KG1 (cell line): ENCODE measurements around the gene PLK4.
"Not testable (repeated sequence)": the region's sequence is repeated elsewhere in the genome, so short reads cannot be mapped to it uniquely, and the experiment has no call there.

ENCODE experiments used
- DNase-seq: peaks from one replicate; lab custom pipeline; 2025; lab: John Stamatoyannopoulos, UW

The PLK4 gene

DNA sequence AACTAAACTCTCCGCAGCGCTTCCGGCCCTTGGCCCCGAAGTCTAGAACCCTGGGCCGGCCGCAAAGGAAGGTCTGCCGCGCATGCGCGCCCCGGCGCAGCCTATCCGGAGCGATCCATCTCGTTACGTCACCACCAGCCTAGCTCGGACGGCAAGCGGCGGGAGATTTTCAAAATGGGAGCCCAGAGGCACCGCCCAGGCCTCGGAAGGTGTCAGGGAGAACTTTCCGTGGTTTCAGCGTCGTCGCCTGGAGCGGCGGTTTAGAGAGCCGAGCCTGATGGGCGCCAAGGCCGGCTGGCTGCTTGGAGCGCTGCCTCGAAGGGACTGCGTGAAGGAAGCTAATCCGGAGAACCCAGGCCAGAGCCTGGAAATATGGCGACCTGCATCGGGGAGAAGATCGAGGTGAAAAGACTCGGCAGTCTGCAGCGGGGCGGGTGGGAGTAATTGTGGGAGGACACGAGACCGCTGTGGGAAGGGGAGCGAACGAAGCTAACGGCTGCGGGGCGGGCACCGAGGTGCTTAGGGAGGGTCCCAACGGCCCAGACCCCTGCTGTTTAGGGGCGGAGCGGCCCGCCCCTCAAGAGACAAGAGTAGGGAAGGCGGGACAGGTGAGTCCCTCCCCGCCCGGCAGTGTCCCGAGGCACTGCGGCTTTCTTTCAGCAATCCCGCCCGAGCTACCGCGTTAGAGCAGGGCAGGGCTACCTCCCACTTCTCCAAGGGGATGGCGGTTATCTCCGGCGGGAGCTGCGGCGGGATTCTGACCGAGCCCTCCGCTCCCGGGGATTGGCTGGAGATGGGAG, at the start of gene PLK4:
PLK4 (plus strand) TSS at position 131 of the 800 bp plus-strand sequence; CDS start at position 373, 242 bp downstream.
- DNase-seq: peak; percentile 95

DNA sequence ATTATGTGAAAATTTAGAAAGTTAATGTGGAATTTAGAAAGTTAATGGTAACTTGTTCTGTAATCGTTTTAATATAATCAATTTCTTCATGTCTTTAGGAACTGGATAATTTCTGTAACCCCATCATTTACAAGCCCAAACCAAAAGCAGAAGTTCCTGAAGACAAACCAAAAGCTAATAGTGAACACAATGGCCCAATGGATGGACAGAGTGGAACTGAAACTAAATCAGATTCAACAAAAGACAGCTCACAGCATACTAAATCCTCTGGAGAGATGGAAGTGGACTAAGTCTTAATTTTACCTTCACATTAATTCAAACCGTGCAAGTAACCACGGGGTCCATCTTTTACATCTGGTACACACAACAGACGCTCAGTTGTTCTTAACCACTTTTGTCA, 48.1 kb upstream of the PLK4 start:
- no peak for DNase-seq

DNA sequence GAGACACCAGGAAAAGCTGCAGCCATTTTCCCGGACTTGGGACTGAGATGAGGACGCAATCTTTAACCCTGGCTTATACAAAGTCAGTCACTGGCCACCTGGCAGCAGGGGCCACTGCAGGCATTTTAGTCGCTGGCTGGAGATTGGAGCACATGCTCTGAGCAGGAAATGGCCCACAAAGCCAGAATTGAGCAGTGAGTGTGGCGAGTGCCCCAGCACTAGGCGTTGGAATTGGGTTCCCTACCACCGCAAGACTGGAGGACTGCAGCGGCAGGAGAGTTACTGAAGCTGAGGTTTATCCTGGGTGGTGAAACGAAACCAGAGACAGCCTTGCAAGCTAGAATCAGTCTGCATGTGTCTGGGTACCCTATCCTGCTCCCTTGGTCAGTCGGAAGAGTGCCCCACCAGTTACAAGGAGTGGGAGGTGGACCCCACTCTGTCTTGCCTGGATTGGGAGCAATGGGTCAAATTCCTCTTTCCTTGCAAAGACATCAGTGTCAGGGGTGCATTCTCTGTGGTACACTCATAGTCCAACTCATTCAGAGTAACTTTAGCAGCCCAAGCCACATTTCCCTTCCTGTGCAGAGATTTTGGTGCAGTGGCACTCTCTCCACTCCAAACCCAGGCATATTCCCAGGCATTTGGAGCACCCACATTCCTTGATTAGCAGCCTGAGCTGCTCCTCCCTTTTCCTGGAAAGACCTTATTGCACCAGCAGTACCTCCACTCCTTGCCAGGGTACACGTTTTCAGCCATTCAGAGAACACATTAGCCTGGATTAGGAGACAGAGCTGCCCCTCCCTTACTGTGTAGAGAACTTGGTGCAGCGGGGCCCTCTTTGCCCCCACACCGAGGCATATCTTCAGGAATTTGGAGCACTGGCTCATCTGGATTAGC, 36.7 kb upstream of the PLK4 start:
- no peak for DNase-seq

DNA sequence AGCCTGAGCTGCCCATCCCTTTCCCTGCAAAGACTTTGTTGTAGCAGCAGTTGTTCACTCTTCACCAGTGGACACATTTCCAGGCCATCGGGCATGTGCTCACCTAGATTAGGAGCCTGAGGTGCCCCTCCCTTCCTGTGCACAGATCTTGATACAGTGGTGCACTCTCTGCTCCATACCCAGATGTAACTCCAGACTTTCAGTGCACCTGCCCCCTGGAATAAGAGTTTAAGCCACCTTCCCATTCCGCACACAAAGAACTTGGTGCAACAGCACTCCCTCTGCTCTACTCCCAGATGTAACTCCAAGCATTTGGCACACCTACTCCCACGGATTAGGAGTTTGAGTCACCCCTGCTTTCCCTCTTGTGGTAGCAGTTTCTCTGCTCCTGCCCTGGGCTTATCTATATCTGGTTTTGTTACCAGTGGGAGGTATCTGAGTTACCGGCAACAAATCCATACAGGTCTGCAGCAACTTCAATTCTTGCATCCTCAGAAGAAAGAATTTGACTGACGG, 36.0 kb upstream of the PLK4 start:
- DNase-seq: no peak

DNA sequence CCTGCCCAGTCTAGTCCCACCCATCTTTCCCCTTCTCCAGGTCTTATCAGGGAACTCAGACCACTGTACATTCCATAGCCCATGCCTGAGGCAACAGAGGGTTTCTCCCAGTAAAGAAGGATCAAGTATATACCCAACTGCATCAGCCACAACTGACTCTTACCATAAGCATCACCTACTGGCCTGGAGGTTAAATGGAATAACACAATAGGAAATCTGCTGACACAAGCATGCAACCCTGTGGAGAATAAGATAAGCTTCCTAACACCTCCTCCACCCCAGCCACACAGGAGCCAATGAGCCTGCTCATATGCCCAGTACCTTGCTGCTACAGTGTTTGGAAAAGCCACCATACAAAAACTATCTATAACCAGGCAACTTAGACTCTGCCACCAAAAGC, 34.6 kb upstream of the PLK4 start:
- DNase-seq: no peak

DNA sequence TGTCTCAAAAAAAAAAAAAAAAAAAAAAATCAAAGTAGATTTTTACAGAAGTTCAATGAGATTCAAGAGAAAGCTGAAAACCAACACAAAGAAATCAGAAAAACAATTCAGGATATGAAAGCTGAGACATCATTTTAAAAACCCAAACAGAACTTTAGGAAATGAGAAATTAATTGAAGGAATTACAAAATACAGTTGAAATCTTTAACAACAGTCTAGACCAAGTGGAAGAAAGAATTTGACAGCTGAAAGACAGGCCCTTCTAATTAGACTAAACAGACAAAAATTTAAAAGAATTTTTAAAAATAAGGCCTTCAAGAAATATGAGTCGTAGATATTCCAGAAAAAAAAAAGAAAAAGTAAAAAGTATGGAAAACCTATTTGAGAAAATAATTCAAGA, 33.9 kb upstream of the PLK4 start:
- DNase-seq: no peak

DNA sequence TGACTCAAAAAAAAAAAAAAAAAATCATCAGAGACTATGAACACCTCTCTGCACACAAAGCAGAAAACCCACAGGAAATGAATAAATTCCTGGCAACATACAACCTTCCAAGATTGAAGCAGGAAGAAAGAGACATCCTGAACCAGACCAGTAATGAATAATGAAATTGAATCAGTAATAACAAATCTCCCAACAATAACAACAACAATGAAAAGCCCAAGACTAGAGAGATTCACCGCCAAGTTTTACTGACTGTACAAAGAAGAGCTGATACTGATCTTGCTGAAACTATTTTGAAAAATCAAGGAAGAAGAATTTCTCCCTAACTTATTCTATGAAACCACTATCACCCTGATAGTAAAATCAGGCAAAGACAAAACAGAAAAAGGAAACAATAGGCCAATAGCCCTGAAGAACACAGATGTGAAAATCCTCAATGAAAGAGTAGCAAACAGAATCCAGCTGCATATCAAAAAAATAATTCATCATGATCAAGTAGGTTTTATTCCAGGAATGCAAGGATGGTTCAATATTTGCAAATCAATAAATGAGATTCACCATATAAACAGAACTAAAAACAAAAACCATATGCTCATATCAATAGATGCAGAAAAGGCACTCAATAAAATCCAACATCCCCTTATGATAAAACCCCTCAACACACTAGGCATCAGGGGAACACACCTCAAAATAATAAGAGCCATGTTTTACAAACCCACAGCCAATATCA, 31.0 kb upstream of the PLK4 start:
- no peak for DNase-seq

DNA sequence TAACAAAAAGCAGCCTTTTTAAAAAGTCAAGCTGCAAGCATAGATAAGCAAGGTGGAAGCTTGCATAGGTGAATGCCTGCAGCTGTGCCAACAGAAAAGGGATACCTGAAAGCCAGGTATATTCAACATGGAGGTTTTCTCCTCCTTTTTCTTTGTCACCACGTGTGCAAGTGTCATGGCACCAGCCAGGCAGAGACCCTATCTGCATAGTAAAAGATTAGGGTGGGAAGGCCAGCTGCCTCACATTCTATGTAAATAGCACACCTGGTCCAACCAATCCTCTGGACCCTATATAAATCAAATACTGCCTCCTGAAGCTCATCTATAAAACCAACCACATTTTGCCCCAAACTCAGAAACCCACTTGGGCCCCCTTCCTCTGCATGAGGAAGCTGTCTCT, 28.0 kb upstream of the PLK4 start:
- DNase-seq: no peak

DNA sequence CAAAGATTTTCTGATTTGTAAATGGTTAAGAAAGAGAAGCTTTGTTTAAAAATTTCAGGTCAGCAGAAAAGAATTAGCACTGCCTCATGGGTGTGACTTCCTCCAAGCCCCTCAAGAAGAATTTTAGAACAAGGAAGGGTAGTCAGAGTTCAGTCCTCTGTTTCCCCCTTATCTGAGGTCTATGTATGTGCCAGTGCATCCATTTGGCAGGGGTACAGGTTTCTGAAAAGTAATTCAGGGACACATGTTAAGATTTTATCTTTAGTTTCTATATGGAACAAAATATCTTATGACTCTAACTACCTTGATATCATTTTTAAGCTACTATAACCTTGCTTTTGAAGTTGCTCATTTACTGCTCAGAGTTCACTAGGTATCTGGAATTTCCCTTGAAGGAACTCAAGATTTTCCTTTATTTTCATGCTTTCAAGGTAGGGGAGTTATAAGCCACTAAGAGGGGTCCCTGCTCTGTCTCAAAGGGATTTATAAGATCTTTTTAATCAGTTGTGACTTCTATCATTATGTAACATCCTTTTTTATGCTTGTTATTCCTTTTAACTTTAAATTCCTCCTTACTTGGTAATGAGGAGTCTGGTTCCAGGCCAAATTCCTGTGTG, 24.4 kb upstream of the PLK4 start:
- no peak for DNase-seq

DNA sequence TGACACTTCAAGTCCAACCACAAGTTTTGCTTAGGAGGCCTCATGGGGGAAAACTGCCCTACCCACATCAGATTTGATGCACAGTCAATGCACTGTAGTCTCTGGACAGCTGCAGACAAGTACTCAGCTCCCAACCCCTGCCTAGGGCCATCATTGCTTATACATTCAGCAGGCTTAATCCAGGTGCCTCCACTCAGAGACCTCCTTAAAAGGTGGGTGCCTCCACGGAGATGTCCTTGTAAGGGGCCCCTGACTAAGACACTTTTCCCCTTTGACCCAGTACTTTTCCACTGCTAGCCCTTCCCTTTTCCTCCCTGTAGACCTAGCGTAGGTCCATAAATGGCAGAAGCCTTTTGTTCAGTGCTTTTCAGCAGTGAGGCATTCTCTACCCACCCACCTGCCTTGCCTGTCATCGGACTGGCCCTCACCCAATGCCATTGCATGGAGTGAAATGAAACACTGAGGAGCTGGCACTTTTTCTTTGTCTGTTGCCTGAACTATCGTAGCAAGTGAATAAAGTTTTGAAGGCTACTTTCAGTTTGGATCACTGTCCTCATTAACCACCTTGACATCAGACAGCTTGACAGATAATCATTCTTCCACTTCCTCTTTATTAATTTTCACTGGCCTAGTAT, 23.8 kb upstream of the PLK4 start:
- DNase-seq: no peak

DNA sequence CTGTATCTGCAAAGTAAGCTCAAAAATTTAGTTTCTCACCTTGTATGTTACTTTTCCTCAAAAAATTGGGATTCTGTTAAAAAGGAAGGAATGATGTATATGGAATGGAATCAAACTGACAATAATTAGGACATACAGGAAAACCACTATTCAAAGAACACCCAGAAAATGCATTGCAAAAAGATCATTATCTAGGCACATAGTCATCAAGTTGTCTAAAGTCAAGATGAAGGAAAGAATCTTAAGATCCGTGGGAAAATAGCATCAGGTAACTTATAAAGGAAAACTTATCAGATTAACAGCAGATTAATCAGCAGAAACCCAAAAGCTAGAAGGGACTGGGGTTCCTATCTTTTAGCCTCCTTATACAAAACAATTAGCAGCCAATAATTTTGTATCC, 23.1 kb upstream of the PLK4 start:
- DNase-seq: no peak

DNA sequence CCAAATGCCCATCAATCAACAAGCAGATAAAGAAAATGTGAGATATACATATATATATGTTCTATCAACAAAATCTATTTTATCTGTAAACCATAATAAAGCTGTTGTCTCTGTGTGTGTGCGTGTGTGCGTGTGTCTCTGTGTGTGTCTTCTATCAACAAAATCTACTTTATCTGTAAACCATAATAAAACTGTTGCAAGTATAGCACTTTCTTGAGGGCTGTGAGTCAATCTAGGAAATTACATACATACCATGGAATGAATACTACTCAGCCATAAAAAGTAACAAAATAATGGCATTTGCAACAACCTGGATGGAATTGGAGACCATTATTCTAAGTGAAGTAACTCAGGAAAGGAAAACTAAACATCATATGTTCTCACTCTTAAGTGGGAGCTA, 12.5 kb upstream of the PLK4 start:
- DNase-seq: no peak

DNA sequence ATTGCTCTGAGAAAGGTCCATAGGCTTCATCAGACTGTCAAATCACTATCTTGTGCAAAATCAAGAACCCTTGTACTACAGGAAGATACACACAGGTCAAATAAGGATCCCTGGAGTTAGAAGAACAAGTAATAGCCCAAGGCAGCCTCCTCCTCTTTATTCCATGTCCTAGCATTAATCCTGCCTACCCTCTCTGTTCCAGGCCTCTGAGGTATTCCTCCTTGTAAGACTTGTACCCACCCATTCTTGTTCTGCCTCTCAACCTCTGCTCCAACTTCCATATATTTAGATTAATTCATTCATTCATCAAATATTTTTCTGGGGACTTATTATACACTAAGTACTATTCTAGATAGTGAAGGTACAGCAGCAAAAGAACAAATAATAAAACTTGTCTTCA, 10.4 kb upstream of the PLK4 start:
- DNase-seq: no peak

DNA sequence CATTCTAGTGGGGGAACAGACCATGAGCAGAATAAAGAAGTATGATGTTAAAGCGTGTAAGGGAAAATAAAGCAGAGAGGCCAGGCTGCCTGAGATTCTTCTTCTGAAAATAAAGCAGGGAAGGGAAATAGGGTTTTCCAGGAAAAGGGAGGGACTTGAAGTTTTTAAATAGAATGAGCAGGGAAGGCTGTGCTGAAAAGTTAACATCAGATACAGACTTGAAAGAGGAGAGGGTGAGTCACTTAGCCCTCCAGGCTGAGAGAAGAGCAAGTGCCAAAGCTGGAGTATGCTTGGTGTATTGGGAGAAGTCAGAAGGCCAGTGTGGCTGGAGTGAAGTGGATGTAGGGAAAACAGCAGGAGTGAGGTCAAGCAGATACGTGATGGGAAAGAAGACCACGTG, 10.0 kb upstream of the PLK4 start:
- DNase-seq: no peak

DNA sequence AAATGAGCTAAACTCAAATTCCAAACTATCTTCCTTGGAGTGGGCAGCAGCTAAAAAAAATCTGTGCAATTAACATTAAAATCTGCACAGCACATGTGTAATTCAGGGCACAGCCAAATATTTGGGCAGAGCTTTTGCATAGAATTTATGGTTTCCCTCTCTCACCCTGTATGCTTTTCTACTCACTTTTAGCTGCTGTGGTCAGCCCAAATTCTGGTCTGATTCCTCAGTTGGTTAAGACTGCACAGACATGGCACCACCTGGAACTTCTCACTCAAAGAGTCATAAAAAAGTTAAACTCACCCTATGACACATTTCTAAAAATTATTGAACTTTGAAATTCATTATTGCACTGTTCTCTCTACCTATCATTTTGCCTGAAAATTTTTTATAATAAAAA, 4.9 kb upstream of the PLK4 start:
- no peak for DNase-seq

DNA sequence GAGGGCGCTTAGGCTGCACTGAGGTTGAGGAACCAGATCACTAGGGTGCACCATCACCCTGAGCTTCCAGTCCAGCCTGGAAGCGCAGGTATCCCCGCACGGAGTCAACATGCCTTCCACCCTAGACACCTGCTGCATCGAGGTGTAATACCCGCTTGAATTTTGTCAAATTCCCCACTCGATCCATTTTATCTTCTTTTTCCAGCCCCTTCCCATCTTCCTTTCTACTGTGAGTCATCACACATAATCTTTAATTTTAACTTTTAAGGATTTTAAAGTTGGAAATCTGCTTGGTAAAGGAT, 821 bp downstream of the PLK4 start:
- no peak for DNase-seq

DNA sequence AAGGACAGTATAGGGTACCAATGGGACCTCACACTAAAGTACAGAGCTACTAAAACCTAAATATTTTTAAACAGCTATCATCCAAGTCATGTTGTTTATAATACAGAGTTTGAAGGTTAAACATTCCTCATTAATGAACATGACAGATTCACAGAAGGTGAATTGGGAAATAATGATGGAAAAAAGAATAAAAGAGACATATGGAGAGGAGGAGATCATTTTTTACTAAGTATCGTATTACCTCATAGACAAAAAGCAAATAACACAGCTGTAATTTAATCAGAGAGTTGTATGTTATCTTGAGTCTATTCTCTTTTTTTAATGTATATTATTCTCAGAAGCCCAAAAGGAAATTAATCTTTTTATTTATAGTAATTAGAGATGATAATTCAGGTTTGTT, 7.9 kb downstream of the PLK4 start:
- no peak for DNase-seq

DNA sequence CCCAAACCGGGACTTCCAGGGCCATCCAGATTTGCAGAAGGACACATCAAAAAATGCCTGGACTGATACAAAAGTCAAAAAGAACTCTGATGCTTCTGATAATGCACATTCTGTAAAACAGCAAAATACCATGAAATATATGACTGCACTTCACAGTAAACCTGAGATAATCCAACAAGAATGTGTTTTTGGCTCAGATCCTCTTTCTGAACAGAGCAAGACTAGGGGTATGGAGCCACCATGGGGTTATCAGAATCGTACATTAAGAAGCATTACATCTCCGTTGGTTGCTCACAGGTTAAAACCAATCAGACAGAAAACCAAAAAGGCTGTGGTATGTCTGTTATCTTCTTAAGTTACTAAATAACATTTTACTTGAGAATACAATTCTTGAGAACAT, 9.2 kb downstream of the PLK4 start:
- no peak for DNase-seq

DNA sequence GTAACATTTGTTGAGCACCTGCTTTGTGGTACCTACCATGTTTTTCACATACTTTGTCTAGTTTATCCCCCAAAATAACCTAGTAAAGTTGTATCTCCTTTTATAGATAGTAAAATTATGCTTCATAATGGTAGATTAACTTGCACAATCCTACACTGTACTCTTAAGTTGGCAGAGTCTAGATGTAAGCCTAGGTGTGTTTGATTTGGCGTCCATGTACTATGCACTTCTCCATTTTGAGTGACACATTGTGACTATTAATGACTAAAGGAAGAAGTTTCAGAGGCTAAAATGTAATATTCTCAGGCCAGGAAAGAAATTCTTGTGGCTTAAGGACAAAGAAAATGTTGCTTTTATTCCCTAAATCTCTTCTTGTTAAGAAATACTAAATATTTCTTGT, 15.4 kb downstream of the PLK4 start:
- DNase-seq: no peak

DNA sequence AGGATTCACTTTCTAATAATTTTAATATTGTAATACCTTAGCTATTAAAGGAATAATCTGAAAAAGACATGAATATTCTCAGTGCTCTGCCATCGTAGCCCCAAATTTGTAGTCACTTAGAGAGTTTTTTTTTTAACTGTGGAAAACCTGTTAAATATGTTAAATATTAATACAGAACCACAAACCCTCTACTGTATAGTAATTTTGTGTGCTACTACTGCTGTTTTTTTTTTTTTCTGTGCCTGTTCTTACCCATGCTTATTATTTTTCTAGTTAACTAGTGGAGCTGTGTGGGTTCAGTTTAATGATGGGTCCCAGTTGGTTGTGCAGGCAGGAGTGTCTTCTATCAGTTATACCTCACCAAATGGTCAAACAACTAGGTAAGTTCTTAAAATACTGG, 15.8 kb downstream of the PLK4 start:
- DNase-seq: no peak

DNA sequence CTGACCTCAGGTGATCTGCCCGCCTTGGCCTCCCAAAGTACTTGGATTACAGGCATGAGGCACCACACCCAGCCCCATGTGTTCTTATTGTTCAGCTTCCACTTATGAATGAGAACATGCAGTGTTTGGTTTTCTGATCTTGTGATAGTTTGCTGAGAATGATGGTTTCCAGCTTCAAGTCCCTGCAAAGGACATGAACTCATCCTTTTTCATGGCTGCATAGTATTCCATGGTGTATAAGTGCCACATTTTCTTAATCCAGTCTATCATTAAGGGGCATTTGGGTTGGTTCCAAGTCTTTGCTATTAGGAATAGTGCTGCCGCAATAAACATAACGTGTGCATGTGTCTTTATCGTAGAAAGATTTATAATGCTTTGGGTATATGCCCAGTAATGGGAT, 19.0 kb downstream of the PLK4 start:
- not testable (repeated sequence) for DNase-seq

DNA sequence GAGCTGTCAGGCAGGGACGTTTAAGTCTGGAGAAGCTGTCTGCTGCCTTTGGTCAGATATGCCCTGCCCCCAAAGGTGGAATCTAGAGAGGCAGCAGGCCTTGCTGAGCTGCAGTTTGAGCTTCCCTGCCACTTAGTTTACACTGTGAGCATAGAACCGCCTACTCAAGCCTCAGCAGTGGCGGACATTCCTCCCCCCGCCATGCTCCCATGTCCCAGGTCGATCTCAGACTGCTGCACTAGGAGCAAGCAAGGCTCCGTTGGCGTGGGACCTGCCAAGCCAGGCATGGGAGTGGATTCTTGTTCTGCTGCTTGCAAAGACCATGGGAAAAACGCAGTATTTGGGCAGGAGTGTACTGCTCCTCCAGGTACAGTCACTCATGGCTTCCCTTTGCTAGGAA, 24.3 kb downstream of the PLK4 start:
- DNase-seq: no peak
